NCI-H146 treated with DMSO at 0.1 percent for 48 hours (cell line): Measurements from ENCODE around the gene ADK.
A peak's percentile ranks its signal among the peaks of the same experiment; 100 is the strongest.
"Not testable (repeated sequence)": the region's sequence is repeated elsewhere in the genome, so short reads cannot be mapped to it uniquely, and the experiment has no call there.

Source experiments
- DNase-seq: peaks from one replicate; lab custom pipeline; 2025; ENCODE audit not compliant: unreplicated experiment; lab: John Stamatoyannopoulos, UW

Gene ADK

DNA sequence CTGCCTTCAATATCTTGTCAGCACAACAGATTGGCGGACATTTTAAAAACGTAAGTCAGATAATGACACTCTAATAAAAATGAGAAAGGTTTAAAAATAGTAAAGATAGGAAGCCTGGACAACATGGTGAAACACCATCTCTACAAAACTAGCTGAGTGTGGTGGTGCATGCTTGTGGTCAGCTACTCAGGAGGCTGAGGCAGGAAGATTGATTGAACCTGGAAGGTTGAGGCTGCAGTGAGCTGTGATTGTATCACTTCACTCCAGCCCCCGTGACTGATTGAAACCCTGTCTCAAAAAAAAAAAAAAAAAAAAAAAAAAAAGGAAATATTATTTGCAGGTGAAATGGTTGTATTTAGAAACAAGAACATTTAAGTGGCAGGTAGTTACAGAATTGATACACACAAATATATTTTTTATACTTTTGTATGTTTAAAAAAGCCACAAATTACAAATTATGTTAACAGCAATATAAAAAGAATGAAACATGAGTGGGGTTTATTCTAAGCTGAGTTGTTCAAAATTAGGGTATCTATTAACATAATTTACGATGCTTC lies 141.9 kb downstream of the ADK start:
- DNase-seq: no peak

DNA sequence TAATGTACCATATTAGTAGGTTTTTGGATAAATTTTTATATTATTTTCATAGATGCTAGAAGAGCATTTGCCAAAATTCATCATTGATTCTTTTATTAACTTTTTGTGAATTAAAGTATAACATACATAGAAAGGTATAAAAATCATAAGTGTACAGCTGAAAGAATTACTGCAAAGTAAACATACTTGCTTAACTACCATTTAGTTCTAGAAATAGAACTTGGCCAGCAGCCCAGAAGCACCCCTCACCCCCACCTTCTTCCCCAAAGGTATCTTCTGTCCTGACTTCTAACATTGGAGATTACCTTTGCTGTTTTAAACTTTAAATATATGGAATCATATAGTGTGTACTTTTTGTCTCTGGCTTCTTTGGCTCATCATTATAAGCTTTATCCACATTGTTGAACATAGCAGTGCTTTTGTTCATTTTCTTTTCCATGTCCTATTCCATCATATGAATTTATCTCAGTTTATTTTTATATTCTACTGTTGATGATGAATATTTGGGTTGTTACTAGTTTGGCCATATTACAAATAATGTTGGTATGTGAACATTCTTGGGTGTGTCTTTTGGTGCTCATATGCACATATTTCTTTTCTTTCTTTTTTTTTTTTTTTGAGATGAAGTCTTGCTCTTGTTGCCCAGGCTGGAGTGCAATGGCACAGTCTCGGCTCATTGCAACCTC lies 142.8 kb downstream of the ADK start:
- peak; percentile 56 for DNase-seq

- DNase-seq: no peak
Observed at GRCh38 chr10:74297389-74298080, 146.5 kb downstream of the ADK start.

DNA sequence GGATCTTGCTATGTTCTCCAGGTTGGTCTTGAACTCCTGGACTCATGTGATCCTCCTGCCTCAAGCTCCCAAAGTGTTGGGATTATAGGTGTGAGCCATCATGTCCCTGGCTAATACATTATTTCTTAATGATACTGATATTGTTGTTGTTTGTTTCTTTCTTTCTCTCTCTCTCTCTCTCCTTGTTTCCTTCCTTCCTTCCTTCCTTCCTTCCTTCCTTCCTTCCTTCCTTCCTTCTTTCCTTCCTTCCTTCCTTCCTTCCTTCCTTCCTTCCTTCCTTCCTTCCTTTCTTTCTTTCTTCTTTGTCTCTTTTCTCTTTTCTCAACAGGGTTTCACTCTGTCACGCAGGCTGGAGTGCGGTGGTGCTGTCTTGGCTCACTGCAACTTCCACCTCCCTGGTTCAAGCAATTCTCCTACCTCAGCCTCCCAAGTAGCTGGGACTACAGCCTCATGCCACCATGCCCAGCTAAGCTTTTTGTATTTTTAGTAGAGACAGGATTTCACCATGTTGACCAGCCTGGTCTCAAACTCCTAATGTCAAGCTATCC lies 149.1 kb downstream of the ADK start:
- not testable (repeated sequence) for DNase-seq

DNA sequence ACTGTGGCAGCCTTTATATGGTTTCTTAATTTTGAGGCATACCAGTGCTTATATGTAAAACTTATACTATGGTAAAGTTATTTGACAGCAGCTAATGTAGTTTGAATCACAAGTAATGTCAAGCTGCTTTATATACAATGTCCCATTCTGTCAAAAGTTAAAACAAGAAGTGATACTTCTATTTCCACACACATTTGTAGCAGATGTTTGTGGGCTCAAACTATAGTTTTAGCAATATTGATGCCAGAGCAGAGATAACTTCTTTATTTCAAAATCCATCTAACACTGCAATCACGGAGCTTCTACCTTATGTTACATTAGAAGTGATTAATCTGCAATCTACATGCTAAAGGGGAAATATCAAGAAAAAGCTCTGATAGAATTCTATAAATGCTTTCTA lies 149.6 kb downstream of the ADK start:
- DNase-seq: no peak

GRCh38 chr10:74305730-74306129 lies 154.7 kb downstream of the ADK start:
- DNase-seq: no peak

GRCh38 chr10:74306227-74306982 lies 155.4 kb downstream of the ADK start:
- no peak for DNase-seq

GRCh38 chr10:74307061-74307651 lies 156.1 kb downstream of the ADK start:
- no peak for DNase-seq

- DNase-seq: peak; percentile 92
Observed at GRCh38 chr10:74310652-74311257, 159.7 kb downstream of the ADK start.

GRCh38 chr10:74314166-74314565 lies 163.1 kb downstream of the ADK start:
- no peak for DNase-seq

GRCh38 chr10:74320026-74320425 lies 169.0 kb downstream of the ADK start:
- no peak for DNase-seq

- no peak for DNase-seq
Observed at GRCh38 chr10:74320717-74321116, 169.7 kb downstream of the ADK start.

GRCh38 chr10:74322141-74322540 lies 171.1 kb downstream of the ADK start:
- no peak for DNase-seq

- DNase-seq: no peak
Observed at GRCh38 chr10:74322565-74322964, 171.5 kb downstream of the ADK start.

DNA sequence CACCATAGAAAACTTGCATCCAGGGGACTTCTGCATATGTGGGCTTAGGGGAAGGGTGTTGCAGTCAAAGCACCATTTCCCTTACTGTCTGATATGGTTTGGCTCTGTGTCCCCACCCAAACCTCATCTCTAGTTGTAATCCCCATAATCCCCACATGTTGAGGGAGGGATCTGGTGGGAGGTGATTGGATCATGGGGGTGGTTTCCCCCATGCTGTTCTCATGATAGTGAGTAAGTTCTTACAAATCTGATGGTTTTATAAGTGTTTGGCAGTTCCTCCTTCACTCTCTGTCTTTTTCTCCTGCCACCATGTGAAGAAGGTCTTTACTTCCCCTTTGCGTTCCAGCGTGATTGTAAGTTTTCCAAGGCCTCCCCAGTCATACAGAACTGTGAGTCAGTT lies 177.4 kb downstream of the ADK start:
- no peak for DNase-seq

- no peak for DNase-seq
Observed at GRCh38 chr10:74329873-74330272, 178.9 kb downstream of the ADK start.

DNA sequence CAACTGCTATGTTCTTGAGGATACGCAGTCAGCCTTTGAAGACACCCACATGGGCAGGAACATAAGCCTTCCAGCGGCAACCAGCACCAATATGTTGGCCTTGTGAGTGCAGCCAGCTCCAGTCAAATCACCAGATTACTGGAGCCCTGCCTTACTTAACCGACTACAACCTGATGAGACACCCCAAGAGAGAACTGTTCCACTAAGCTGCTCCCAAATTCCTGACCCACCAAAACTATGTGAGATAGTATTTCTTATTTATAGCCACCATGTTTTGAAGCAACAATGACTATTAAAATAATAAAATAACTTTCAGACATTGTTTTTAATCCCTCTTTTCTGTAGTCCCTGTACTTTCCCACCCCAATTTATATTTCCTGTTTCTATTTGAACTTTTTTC lies 179.6 kb downstream of the ADK start:
- no peak for DNase-seq

- no peak for DNase-seq
Observed at GRCh38 chr10:74332398-74332797, 181.4 kb downstream of the ADK start.

- DNase-seq: no peak
Observed at GRCh38 chr10:74333174-74333573, 182.2 kb downstream of the ADK start.

GRCh38 chr10:74334221-74334620 lies 183.2 kb downstream of the ADK start:
- no peak for DNase-seq

DNA sequence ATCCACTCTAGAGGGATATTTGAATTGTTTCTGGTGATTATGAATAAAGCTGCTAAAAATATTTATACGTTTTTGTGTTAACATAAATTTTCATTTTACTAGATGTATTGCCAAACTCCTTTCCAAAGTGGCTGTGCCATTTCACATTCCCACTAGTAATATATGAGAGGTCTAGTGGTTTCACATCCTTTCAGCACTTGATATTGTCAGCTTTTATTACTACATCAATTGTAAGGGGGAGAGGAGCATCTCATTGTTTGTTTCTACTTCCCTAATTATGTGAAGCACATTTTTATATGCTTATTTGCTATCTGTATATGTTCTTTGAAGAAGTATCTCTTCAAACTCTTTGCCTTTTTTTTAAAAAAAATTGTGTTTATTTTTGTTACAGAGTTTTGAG lies 184.5 kb downstream of the ADK start:
- no peak for DNase-seq
